DMS53 treated with DMSO at 0.1 percent for 48 hours (cell line): ENCODE data around the gene MRPL14.
"Not testable (repeated sequence)": the region's sequence is repeated elsewhere in the genome, so short reads cannot be mapped to it uniquely, and the experiment has no call there.

Experiments used
- DNase-seq: peaks from one replicate; lab custom pipeline; 2025; ENCODE audit not compliant: unreplicated experiment; lab: John Stamatoyannopoulos, UW

Gene MRPL14

DNA sequence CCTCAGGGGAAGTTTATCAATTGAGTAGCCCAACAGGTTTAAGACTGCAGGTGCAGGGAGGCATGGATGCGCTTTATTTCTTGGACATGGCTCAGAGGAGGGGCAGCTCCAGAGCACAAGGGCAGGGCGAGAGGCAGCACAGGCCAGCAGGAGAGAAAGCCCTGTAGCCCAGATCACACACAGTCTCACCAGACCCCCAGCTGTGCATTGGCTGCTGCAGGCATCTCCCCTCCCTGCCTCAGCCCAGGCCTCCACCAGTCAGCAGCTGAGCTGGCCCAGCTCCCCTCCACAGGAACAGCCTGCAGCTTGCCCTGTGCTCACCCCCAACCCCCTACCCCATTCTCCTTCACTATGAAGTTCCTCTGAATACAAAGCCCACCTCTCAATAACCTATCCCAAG, 24.7 kb downstream of the MRPL14 start:
- no peak for DNase-seq

DNA sequence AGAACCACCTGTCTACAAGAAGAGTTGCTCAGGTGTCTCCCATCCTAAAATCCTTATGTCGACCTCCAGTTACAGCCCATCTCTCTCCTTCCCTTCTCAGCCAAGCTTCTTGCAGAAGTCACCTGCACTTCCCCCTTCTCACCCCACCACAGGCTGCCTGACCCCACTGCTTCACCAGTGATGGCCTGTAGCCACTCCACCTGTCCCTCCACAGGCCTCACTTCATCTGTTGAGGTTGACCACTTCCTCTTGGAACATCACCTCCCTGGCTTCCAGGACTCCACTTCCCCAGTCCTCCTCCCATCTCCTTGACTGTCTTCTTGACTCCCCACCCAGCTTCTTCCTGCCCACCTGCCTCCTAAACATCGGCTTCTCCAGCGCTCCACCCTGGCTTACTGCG, 25.4 kb downstream of the MRPL14 start:
- DNase-seq: no peak

DNA sequence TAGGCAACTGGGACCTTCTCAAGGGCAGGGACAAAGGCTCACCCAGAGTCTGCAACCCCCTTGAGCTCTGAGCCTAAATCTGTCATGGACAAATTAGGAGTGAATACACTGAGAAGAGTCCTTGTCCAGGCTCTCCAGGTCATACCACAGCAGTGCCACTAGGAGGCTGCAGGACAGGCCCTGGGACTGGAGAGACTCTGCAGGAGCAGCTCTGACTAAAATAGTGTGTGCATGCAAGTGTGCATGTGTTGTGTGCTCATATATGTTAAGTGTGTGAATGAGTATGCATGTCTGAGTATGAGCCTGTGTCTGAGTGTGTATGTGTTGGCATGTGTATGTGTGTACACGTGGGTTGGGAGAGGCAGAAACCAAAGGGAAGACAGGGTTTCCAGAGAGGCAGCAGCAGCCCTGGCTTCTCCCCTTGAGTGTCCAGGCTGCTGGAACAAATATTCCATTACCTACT, 27.1 kb downstream of the MRPL14 start:
- DNase-seq: peak; percentile 9

- no peak for DNase-seq
These were observed 28.1 kb downstream of the MRPL14 start for GRCh38 chr6:44099192-44099591.

DNA sequence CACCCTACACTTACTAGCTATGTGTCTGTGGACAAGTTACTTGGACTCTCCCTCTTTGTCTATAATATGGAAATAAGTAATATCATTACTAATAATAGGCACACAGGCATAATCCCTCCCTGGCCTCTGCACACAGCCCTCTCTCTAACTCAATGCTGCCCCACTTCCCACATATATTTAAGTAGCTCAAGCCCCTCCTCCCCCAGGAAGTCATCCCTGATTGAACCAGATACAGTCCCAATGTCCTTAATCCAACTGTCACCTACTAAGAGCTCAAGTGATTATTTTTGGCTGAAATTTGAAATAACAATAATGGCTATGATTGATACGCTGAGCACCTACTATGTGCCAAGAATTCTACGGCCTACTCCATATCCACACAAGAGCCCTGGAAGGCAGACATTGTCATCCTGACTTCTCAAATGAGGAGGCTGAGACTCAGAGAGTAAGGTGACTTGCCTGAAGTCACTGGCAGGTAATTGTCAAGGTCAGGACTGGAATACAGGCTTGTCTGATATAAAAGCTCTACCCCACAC, 29.4 kb downstream of the MRPL14 start:
- no peak for DNase-seq

- DNase-seq: peak; percentile 70
These were observed 30.6 kb downstream of the MRPL14 start for GRCh38 chr6:44096612-44097011.

GRCh38 chr6:44095243-44095623, 32.0 kb downstream of the MRPL14 start:
- not testable (repeated sequence) for DNase-seq

DNA sequence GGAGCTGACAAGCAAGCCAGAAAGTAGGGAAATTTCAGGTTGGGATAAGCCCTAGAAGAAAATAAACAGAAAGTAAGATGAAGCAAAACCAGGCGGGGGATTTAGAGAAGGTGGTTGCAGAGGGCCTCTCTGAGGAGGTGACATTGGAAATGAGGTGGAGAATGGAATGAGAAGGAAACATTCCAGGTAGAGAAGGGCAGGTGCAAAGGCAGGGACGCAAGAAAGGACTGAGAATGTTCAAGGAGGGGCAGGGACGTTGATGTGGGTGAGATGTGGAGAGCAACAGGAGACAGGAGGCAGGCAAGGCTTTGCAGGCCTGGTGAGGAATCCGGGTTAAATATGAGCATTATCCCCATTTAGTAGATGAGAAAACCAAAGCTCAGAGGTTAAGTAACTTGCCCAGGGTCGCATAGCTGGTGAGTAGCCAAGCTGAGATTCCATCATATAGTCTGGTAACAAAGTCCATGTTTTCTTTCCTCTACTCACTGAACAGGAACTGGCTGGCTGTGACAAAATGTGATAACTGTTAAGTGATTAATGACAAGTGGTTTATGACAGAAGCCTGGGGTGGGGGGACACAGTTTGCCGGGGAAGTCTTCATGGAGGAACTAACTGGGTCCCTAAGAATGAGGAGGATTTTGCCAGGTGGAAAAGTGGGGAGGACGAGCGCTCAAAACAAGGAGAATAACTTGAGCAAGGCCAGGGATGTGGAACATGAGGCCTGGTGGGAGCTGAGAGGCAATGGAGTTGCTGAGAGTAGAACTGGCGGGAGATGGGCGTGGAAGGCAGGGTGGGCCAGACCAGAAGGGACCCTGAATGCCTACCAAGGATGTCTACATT, 32.6 kb downstream of the MRPL14 start:
- DNase-seq: no peak

DNA sequence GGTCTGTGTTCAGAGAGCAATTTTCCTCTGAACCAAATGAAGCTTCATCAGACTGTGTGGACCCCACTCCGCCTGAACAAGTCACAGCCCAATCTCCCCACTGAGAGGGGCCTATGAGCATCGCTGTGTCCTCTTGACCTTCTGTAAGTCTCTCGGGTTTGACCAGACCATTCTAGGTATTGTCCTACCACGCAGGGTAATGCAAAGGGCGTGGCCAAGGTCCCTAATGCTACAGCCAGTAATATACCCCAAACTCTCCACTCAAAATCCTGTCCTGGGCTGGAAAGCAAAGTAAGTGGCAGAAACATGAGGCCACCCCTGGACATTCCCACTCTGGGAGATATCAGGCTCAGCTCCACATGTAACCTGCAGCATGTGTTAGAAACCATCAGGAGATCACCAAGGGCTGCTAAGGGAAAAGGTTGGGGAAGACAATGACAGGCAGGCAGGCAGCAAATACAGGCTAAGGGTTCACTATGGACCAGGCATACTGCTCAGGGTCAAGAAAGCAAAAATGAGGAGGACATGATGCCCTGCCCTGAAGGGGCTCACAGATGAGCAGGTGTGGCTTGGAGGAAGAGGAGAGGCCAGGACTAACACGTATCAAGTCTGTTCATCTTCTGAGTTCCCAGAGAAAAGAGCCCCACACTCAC, 33.4 kb downstream of the MRPL14 start:
- no peak for DNase-seq

DNA sequence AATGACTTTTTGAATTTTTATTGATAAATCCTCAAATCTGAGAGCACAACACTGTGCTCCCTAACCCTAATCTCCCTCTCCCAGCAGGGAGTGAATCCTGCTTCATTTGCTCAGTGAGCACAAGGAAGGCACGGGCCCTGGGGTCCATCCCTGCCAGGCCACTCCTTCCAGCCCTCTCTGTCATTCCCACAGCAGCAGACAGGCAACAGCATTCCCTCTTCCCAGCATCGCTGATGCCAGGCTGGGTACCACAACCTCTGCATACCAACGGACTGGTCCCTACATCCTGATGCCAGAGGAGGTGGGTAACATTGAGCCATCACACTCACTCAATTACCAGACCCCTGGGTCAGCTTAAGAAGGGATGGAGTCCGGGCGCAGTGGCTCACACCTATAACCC, 34.2 kb downstream of the MRPL14 start:
- no peak for DNase-seq

DNA sequence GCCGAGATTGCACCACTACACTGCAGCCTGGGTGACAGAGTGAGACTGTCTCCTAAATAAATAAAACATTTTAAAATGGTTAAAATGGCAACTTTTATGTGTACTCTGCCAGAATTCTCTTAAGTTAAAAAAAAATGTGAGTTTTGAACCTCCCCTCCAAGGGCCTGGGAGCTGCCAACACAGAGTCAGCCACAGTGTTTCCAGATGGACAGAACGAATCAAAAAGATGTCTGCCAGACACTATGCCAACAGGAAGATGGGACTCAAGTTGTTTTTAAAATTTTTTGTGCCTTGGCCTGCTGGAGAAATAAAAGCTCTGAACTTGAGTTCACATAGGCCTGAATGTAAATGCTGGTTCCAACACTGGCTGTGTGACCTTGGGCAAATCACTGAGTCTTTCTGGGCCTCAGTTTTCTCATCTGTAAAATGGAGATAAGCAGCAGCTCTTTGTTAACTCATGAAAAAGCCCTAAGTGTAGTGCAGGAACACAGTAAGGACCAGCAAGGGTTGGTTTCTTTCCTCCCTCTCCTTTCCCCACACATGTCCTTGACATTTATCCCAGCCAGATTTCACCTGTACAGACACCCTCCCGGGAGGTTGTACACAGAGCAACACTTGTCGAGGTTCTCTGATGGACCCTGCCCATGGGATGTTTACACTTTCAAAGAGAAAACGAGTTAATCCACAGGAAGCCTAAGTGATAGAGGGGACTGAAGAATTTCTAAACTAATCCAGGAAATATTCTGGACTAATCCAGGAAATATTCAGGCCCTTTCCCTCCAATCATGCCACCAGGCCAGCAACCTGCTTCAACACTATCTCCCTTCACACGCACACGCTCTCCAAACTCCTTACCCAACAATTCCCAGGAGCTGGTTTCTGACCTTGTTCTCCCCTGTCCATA, 35.0 kb downstream of the MRPL14 start:
- no peak for DNase-seq

DNA sequence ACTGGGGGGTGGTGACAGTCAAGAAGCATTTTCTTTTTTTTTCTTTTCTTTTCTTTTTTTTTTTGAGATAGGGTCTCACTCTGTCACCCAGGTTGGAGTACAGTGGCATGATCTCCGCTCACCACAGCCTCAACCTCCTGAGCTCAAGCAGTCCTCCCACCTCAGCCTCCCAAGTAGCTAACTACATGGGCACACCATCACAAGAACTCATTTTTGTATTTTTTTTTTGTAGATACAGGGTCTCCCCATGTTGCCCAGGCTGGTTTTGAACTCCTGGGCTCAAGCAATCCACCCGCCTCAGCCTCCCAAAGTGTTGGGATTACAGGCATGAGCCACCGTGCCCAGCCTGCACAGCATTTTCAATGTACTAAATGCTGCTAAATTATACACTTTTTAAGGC, 35.9 kb downstream of the MRPL14 start:
- DNase-seq: not testable (repeated sequence)

DNA sequence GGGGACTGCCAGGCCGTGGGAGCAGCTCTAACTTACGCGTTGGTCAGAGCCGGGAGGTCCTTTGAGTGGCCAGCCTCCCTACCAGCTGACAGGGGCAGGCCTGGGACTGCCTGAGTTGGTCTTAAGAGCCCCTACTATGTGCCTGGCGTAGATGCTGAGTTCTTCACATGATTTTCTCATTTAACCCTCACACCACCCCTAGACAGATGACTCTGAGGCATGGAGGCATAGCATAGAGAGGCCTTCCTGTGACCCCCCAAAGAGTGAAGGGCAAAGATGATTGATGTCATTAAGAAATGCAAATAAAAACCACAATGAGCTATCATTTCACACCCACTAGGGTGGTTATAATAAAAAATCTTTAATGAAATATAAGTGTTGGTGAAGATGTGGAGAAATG, 36.8 kb downstream of the MRPL14 start:
- no peak for DNase-seq

DNA sequence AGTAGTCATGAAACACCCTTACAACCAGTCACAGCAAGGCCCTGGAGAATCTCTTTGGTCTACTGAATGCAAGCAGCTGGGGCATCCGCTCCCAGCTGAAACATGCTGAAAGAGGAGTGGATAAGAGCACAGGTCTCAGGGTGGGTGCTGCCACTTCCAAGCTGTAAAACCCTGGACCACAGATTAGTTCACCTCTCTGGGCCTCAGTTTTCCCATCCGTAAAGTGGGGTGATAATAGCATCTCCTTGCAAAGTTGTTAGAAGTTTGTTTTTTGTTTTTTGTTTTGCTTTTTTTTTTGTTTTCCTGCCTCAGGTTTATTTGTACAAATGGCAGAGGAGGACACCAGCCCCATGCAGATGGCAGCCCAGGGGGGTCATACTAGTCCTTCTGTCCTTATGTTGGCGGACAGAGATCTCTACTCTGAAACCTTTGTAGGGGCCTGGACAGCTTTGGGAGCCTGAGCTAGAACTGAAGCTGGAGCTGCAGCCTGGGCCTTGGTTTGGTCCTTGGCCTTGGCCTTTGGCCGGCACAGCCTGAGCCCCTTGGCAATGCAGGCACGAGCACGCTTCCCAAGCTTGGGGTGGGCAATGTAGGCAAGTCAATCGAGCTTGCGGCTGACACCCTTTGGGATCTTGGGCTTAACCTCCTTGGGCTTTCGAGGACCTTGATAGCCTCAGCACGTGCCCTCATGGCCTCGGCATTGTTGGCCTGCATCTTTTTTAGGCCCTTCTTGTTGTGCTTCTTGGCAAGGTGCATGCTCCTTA, 38.2 kb downstream of the MRPL14 start:
- no peak for DNase-seq

DNA sequence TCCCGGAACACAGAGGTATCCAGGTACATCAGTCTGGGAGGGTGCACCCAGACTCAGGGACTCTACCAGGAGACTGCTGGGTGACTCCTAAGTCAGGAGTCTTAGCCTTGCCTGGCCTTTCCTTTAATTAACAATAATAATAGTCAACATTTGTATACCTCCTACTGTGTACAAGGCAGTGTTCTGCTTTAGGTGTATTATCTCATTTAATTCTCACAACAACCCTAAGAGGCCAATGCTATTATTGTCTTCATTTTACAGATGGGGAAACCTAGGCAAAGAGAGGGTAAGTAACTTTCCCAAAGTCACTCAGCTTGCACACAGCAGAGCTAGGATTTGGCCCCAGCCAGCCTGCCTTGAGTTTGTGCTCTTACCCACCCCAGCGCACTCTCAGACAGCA, 39.6 kb downstream of the MRPL14 start:
- DNase-seq: no peak

GRCh38 chr6:44086931-44087574, 40.2 kb downstream of the MRPL14 start:
- no peak for DNase-seq

DNA sequence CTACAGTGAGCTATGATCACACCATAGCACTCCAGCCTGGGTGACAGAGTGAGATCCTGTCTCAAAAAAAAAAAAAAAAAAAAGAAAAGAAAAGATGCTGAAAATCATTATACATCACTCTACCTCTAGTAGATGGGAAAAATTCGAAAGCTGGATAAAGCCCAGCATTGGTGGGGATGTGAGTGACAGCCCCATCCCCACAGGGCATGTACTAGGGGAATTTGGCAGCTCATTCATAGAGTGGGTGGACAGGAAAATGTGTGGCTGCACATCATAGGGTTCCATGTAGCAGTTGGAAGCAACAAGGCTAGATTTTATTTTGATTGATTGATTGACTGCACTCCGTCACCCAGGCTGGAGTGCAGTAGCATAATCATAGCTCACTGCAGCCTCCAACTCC, 42.0 kb downstream of the MRPL14 start:
- no peak for DNase-seq

- peak; percentile 24 for DNase-seq
These were observed 42.8 kb downstream of the MRPL14 start for GRCh38 chr6:44084231-44085014.

- DNase-seq: no peak
These were observed 44.4 kb downstream of the MRPL14 start for GRCh38 chr6:44082872-44083321.
